GM21737 (cell line): ENCODE measurements around the gene MRPL27.

Source experiments
- ATAC-seq: cut with Tn5 transposase; IDR thresholded peaks from one replicate; pipeline ENCODE4 v1.9.1; 2021; ENCODE audit warnings: mild to moderate bottlenecking, moderate library complexity; ENCODE audit not compliant: unreplicated experiment

MRPL27 gene

GRCh38 chr17:50388728-50389127 lies 15.7 kb upstream of the MRPL27 start:
- ATAC-seq = no peak

- ATAC-seq = no peak
Observed at GRCh38 chr17:50386510-50386909, 13.5 kb upstream of the MRPL27 start.

DNA sequence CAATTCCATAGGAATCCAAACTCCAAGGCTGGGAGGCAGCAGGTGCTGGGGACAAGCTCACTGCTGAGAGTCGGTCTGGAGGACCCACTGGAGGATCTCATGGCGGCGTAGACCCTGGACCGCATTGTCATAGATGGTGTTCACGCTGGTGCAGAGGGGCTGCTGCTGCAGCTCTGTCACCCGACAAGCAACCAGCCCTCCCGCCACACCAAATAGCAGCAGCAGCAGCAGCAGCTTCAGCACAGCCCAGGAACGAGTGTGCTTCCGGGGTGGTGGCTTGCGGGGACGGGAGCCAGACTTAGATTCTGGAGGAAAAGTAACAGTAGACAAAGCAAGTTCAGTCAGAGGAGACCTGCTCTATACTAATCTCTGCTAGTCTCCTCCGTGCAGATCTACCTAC lies 9.9 kb upstream of the MRPL27 start:
- no peak for ATAC-seq

DNA sequence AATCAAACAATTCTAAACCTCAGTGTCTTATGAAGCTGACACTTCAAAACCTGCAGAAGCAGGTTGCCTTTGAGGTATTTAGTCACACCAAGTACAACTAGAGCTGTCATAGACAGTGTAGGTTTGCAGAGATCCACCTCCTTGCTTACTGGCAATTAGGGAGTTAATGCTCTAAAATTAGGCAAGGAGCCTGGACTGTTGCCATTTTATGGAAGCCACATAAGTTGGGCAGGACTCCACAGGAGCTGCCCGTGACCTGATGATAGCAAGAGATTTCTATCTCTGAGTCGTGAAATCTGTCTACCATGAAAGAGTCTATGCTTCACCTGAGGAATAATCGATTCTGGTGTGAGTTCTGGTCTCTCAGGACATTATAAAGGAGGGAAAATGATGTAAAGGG lies 8.9 kb upstream of the MRPL27 start:
- no peak for ATAC-seq

DNA sequence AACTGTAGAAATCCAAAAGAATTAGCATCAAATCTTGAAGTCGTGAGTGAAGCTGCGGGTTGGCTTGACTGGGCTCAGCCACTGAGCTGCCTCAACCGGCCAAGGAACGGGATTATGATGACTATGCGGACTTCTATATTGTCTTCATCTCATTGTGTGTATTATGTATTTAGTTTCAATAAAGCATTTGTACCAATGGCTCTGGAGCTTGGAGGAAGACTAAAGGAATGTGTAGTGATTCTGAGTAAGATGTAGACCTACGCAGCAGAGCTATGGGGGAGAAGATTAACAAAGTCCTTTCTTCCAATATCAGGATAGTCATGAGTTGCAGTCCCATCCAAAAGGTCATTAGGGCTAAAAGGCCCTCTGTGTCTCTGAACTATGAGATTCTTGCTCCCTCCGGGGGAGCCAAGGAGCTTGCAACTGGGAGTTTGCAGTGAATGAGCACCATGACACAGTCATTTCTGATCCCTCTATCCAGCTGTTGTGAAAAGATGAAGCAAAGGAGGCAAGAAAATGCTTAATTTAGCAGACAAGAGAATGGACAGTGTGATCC lies 8.4 kb upstream of the MRPL27 start:
- ATAC-seq = no peak

DNA sequence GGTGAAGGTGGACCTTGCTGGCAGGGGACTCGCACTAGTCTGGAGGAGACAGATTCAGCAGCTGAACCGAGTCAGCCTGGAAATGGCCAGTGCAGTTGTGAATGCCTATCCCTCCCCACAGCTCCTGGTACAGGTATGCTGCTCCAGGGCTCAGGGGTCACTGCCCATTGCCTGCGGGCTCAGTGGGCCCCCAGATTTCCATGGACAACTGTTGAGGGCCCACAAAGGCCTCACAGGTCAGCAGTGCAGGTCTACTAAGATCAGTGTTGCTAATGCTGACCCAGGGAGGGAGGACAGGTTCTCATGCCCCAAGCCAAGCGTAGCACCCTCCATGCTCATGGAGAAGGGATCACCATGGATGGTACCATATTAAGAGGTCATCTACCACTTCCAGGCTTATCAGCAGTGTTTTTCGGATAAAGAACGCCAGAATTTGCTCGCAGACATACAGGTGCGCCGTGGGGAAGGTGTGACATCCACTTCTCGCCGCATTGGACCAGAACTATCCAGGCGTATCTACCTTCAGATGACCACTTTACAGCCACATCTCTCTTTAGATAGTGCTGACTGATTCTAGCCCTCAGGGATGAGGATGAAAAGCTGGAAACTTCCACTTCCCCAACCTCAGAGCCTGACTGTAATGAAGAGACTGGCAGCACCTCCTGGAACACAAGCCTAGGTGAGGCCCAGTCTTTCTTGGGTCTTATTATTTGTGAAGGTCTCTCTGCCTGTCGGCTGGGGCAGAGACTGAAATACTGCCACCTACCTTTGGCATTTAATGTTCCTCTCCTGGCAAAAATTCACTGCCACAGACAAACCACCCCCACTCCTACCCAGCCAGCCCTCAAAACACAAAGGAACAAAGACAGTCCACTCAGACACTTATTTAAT lies 7.6 kb upstream of the MRPL27 start:
- ATAC-seq = no peak

GRCh38 chr17:50379351-50380132 lies 6.6 kb upstream of the MRPL27 start:
- no peak for ATAC-seq

- ATAC-seq = no peak
Observed at GRCh38 chr17:50375858-50376538, 3.0 kb upstream of the MRPL27 start.

DNA sequence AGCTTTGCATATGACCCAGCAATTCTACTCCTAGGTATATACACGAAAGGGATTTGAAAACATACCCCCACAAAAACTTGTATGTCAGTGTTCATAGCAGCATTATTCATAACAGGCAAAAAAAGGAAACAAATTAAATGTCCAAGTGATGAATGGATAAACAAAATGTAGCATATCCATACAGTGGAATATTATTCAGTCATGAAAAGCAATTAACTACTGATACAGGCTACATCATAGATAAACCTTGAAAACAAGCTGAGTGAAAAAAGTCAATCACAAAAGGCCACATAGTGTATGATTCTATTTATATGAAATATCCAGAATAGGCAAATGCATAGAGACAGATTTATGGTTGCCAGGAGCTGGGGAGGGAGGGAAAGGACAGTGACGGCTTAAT lies 721 bp upstream of the MRPL27 start:
- ATAC-seq = no peak

- ATAC-seq = no peak
Observed at GRCh38 chr17:50372222-50372757, 694 bp downstream of the MRPL27 start.

DNA sequence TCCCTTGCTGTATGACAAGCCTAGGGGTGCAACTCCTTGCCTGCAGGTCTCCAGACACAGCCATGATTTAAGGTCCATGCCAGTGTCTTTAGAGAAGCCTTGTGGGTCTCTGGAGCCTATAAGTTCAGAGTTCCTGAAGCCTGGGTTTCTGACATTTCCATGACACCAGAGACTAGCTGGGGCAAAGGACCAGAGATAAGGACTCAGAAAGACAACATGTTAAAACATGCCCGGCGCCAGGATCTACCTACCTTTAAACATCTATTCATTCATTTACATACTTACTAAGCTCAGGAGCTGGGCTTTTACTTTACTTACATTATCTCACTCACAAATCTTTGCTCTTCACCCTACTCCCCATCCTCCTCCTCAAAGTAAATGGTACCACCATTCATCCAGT lies 1.5 kb downstream of the MRPL27 start:
- no peak for ATAC-seq

- no peak for ATAC-seq
Observed at GRCh38 chr17:50370052-50370451, 2.9 kb downstream of the MRPL27 start.

GRCh38 chr17:50367401-50367800 lies 5.6 kb downstream of the MRPL27 start:
- no peak for ATAC-seq

DNA sequence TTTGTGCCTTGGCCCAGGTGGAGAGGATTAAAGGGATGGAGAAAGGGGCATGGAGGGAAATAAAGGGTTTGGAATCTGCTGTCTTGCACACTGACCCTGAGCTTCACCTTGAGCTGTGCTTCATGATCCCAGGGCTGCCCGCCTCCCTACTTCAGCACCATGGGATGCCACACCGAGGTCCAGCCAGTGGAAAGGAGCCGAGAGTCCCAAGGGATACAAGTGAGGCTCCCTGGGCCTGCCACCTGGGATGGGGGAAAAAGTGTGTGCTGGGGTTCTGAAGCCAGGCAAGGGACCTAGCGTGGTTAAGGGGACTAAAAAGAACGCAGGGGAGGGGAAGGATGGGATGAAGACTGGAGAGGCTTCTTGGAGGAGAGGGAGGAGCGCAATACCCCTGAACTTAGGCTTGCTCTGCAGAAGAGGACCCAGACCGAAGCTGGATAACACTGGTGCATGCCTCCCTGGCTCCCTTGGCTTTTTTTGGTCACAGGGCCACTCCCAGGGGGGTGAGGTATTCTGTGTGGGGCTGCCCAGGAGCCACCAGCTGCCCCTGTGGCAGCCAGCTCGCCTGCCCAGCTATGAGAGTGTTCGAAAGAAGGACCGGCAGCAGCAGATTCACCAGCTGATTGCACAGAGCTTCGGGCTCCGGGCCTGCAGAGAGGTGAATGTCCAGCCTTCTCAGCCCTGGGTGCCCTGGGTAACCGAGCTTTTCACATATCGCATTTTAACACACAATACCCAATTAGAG lies 7.2 kb downstream of the MRPL27 start:
- no peak for ATAC-seq

GRCh38 chr17:50365165-50365564 lies 7.8 kb downstream of the MRPL27 start:
- no peak for ATAC-seq

GRCh38 chr17:50364715-50365114 lies 8.3 kb downstream of the MRPL27 start:
- ATAC-seq = no peak

DNA sequence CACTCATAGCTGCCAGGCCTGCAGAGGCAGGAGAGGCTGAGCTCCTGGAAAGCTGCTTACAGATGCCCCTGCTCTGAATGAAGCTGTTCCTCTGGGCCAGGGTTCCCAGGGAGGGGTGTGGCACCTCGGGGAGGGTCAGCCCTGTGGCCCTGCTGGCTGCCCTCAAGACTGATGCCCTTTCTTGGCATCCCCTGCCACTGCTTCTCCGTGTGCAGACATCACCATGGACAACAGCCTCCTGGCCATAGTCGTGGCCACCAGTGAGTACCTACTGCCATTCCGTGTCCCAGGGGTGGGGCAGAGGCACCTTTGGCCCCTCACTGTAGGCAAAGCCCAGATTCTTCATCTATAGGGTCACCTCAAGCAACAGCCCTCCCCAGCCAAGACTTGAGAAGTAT lies 8.9 kb downstream of the MRPL27 start:
- no peak for ATAC-seq

DNA sequence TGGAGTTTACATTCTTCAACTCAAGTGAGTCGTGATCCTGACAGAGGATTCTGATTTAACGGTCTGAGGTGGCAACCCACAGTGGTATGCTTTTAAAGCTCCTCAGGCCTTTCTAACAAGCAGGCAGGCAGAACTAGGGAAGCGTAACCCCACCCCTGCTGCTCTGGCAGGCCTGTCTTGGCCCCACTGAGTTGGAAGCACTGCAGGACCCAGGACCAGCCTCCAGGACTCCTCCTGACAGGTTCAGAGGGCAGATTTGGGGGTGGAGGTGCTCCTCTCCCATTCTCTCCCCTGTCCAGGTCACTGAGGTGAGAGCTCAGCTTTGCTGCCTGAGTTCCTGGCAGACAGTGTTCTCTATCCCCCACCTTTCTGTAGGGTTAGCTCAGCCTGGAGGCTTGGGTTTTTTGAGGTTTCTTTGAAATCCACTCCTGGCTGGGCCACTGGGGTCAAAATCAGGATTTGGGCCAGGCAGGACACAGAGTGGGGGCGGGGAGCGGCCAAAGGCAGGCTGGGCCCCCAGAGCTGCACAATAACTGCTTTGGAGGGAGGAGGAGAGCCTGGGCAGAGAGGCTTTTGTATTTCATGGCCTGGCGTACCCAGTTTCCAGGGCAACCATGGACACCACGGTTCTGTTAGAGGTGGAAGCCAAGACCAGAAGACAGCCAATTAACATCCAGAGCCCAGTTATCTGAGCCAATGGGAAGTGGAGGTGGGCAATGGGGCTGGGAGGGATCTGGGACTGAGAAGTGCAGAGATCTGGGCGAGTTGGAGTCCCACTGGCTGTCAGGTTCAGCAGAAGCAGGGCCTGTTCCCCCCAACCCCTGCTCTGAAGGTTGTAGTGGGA lies 9.5 kb downstream of the MRPL27 start:
- no peak for ATAC-seq

DNA sequence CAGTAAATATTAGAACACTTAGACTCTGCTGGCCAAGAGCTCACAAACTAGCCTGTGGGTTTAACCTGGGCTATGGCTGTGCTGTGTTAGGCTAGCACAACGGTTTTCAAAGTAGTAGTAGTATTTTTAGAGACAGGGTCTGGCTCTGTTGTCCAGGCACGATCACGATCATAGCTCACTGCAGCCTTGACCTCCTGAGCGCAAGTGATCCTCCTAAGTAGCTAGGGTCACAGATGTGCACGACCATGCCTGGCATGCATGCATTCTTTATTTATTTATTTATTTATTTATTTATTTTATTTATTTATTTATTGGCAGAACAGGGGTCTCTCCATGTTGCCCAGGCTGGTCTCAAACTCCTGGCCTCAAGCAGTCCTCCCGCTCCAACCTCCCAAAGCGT lies 10.3 kb downstream of the MRPL27 start:
- no peak for ATAC-seq
